A549 treated with Mapracorat at 1 μM for 4 hours (cell line): ENCODE measurements around the gene TNRC6B. TPM values are rescaled to one million over a fixed set of nuclear protein-coding genes. Genes with fewer than 3 reads are reported as not detected.

Experiments used
- total RNA-seq: library from RNA; stranded (reverse); fragments of 200-300 nt; extraction: Qiagen RNA extraction; gene quantifications from 5 replicates; pipeline ENCODE4 v1.2.3, GENCODE V29; 2022

The TNRC6B gene, protein sequence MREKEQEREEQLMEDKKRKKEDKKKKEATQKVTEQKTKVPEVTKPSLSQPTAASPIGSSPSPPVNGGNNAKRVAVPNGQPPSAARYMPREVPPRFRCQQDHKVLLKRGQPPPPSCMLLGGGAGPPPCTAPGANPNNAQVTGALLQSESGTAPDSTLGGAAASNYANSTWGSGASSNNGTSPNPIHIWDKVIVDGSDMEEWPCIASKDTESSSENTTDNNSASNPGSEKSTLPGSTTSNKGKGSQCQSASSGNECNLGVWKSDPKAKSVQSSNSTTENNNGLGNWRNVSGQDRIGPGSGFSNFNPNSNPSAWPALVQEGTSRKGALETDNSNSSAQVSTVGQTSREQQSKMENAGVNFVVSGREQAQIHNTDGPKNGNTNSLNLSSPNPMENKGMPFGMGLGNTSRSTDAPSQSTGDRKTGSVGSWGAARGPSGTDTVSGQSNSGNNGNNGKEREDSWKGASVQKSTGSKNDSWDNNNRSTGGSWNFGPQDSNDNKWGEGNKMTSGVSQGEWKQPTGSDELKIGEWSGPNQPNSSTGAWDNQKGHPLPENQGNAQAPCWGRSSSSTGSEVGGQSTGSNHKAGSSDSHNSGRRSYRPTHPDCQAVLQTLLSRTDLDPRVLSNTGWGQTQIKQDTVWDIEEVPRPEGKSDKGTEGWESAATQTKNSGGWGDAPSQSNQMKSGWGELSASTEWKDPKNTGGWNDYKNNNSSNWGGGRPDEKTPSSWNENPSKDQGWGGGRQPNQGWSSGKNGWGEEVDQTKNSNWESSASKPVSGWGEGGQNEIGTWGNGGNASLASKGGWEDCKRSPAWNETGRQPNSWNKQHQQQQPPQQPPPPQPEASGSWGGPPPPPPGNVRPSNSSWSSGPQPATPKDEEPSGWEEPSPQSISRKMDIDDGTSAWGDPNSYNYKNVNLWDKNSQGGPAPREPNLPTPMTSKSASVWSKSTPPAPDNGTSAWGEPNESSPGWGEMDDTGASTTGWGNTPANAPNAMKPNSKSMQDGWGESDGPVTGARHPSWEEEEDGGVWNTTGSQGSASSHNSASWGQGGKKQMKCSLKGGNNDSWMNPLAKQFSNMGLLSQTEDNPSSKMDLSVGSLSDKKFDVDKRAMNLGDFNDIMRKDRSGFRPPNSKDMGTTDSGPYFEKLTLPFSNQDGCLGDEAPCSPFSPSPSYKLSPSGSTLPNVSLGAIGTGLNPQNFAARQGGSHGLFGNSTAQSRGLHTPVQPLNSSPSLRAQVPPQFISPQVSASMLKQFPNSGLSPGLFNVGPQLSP (N-terminal part only)
- 4.2 to 5.8 TPM (median 5.2 TPM) in 5 replicates for total RNA-seq

DNA sequence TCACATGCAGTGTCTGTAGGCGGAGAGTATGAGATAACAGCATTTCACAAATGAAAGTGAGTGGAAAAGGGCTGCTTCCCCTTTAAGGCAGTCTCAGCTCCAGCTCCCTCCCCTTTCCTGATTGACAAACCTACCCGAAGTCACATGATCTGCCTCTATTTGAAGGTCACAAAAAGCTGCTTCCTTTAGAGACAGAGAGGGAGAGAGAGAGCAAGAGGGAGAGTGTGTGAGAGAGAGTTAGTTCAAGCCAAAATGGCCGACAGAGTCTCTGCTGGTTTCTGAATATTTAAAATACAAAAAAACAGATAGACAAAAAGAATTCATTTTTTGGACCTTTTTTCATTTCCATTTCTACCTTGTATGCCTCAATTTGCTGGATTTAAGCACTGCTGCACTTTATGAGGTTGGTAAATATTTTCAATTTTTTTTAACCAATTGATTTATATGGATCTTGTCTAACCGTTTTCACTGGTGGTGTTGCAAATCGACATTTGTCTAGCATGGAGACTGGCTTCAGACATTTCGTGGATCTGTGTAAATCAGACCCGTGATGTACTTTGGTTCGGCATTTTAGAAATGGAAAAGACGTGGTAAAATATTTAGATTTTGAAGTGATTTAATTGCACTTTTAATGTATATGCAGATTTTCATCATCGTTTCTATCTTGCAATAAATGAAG lies at the start of gene TNRC6B:
Gene TNRC6B (plus strand): TSS at position 188 of the 679 bp plus-strand sequence. CDS start 211 bp downstream, at position 399.

DNA sequence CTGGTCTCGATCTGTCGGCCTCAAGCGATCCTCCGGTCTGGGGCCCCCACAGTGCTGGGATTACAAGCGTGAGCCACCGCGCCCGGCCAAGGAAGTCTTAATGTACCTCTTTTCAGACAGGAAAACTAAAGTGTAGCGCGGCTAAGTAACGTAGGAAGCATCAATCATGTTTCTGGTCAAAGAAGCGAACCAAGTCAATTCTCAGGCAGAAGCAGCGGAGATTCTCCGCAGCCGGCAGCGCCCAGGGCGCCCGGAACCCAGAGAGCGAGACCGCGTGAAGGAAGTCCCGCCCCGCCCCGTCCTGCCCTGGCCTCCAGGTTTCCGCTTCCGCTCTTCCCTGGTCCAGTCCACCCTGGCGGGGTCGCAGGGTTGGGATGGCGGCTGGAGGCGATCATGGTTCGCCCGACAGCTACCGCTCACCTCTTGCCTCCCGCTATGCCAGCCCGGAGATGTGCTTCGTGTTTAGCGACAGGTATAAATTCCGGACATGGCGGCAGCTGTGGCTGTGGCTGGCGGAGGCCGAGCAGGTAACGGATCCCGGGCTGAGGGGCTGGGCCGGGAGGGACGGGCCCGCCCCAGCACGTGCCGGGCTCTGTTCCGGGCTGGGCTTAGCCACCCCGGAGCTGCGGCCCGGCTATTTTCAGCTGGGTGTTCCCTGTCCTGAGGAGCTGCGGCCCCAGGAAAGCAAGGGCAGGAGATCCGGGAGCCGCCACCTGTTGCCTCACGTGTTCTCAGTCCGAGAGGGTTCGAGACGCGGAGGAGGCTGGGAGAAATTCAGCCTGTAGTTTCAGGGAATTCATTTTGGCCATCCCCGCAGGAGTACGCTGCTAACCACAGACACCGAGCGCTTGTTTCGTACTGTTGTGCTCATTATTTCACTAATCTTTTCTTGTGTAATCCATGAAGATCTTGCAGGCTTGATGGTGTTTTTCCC lies 168.7 kb downstream of the TNRC6B start, which contains the start of gene ADSL:
Gene ADSL (plus strand): TSS at position 316 of the 934 bp plus-strand sequence. CDS start 59 bp downstream, at position 375.

Other genes starting within 250 kb of the TNRC6B start
- not detected in 5 replicates for gene TMA7B, start 217.5 kb upstream of the TNRC6B start, total RNA-seq
- gene FAM83F, start 183.0 kb upstream of the TNRC6B start, total RNA-seq, result not detected in 5 replicates
- 91.3 to 98.4 TPM (median 92.6 TPM) in 5 replicates for gene ADSL, start 168.6 kb downstream of the TNRC6B start, total RNA-seq
- gene SGSM3, start 192.7 kb downstream of the TNRC6B start, total RNA-seq, result 13.4 to 23.6 TPM (median 19.0 TPM) in 5 replicates